ENCODE results near the gene ZMYND10.

ZMYND10 gene

GRCh38 chr3:50365842-50366220 lies 20.3 kb upstream of the ZMYND10 start:
- H3K4me3 ChIP-seq (ENCODE audit: low read depth in 1 of 2, low read length in 2 of 2) = peak overlapping the region in 1 of 2 donors; percentile 75
- peaks cover 0 to 9% of the 10 kb centered on the region in 2 donors for H3K27me3 ChIP-seq (ENCODE audit: control insufficient read depth in 1 of 2, insufficient read depth in 2 of 2, low read length in 2 of 2)
- no peaks in the 10 kb centered on the region for H3K9me3 ChIP-seq (ENCODE audit: low read length)
- H3K36me3 ChIP-seq (ENCODE audit: insufficient read depth, low read length) = no peaks in the 10 kb centered on the region
- peaks cover 11% of the 10 kb centered on the region for H3K4me1 ChIP-seq (ENCODE audit: insufficient read depth, low read length)
- H3K9ac ChIP-seq (ENCODE audit: low read length) = no peak overlapping the region
- H3K27ac ChIP-seq (ENCODE audit: low read depth, low read length) = no peak overlapping the region

- Histone ChIP-seq H3K9ac (ENCODE audit: low read length) (no peak overlapping the region), H3K4me1 (ENCODE audit: insufficient read depth, low read length) (peaks cover 11% of the 10 kb centered on the region), H3K4me3 (ENCODE audit: low read depth in 1 of 2, low read length in 2 of 2) (peak overlapping the region; percentile 68 to 75), H3K27ac (ENCODE audit: low read depth, low read length) (peak overlapping the region; percentile 24), H3K36me3 (ENCODE audit: insufficient read depth, low read length) (no peaks in the 10 kb centered on the region), H3K27me3 (ENCODE audit: control insufficient read depth in 1 of 2, insufficient read depth in 2 of 2, low read length in 2 of 2) (peaks cover 0 to 9% of the 10 kb centered on the region in 2 donors), H3K9me3 (ENCODE audit: low read length) (no peaks in the 10 kb centered on the region)
Observed at GRCh38 chr3:50365080-50365841, 19.7 kb upstream of the ZMYND10 start.

- Histone ChIP-seq H3K4me3 (ENCODE audit: low read depth in 1 of 2, low read length in 2 of 2) (peak overlapping the region; percentile 50 to 54), H3K27ac (ENCODE audit: low read depth, low read length) (peak overlapping the region; percentile 52), H3K4me1 (ENCODE audit: insufficient read depth, low read length) (peaks cover 11% of the 10 kb centered on the region), H3K9ac (ENCODE audit: low read length) (no peak overlapping the region), H3K9me3 (ENCODE audit: low read length) (no peaks in the 10 kb centered on the region), H3K36me3 (ENCODE audit: insufficient read depth, low read length) (no peaks in the 10 kb centered on the region), H3K27me3 (ENCODE audit: control insufficient read depth in 1 of 2, insufficient read depth in 2 of 2, low read length in 2 of 2) (peaks cover 0 to 3% of the 10 kb centered on the region in 2 donors)
Observed at GRCh38 chr3:50364573-50365079, 19.1 kb upstream of the ZMYND10 start.

GRCh38 chr3:50359760-50360110 lies 14.2 kb upstream of the ZMYND10 start:
- no peaks in the 10 kb centered on the region for H3K27me3 ChIP-seq (ENCODE audit: control insufficient read depth in 1 of 2, insufficient read depth in 2 of 2, low read length in 2 of 2)
- peaks cover 34% of the 10 kb centered on the region for H3K36me3 ChIP-seq (ENCODE audit: insufficient read depth, low read length)
- H3K4me1 ChIP-seq (ENCODE audit: insufficient read depth, low read length) = peaks cover 39% of the 10 kb centered on the region
- peak overlapping the region in 1 of 2 donors; percentile 94 for H3K4me3 ChIP-seq (ENCODE audit: low read depth in 1 of 2, low read length in 2 of 2)
- H3K9me3 ChIP-seq (ENCODE audit: low read length) = no peaks in the 10 kb centered on the region
- H3K9ac ChIP-seq (ENCODE audit: low read length) = no peak overlapping the region
- no peak overlapping the region for H3K27ac ChIP-seq (ENCODE audit: low read depth, low read length)

GRCh38 chr3:50358911-50359759 lies 13.6 kb upstream of the ZMYND10 start, which contains the start of gene TMEM115:
Gene TMEM115, minus strand, starts transcription at chr3:50359521. Its CDS starts 458 bp downstream, at chr3:50359063.
- Histone ChIP-seq H3K9me3 (ENCODE audit: low read length) (no peaks in the 10 kb centered on the region), H3K4me1 (ENCODE audit: insufficient read depth, low read length) (peaks cover 35% of the 10 kb centered on the region), H3K27me3 (ENCODE audit: control insufficient read depth in 1 of 2, insufficient read depth in 2 of 2, low read length in 2 of 2) (no peaks in the 10 kb centered on the region), H3K36me3 (ENCODE audit: insufficient read depth, low read length) (peaks cover 40% of the 10 kb centered on the region), H3K27ac (ENCODE audit: low read depth, low read length) (peak within 1 kb of the TSS; percentile 67), H3K9ac (ENCODE audit: low read length) (peak within 1 kb of the TSS; percentile 95), H3K4me3 (ENCODE audit: low read depth in 1 of 2, low read length in 2 of 2) (peak within 1 kb of the TSS; percentile 94 to 96)

- Histone ChIP-seq H3K27ac (ENCODE audit: low read depth, low read length) (peak overlapping the region; percentile 67), H3K27me3 (ENCODE audit: control insufficient read depth in 1 of 2, insufficient read depth in 2 of 2, low read length in 2 of 2) (no peaks in the 10 kb centered on the region), H3K4me3 (ENCODE audit: low read depth in 1 of 2, low read length in 2 of 2) (peak overlapping the region; percentile 94 to 96), H3K9ac (ENCODE audit: low read length) (peak overlapping the region; percentile 95), H3K36me3 (ENCODE audit: insufficient read depth, low read length) (peaks cover 47% of the 10 kb centered on the region), H3K9me3 (ENCODE audit: low read length) (no peaks in the 10 kb centered on the region), H3K4me1 (ENCODE audit: insufficient read depth, low read length) (peaks cover 34% of the 10 kb centered on the region)
Observed at GRCh38 chr3:50358355-50358910, 12.9 kb upstream of the ZMYND10 start.

GRCh38 chr3:50357481-50357880 lies 11.9 kb upstream of the ZMYND10 start:
- Histone ChIP-seq H3K27ac (ENCODE audit: low read depth, low read length) (no peak overlapping the region), H3K9ac (ENCODE audit: low read length) (peak overlapping the region; percentile 95), H3K9me3 (ENCODE audit: low read length) (no peaks in the 10 kb centered on the region), H3K4me1 (ENCODE audit: insufficient read depth, low read length) (peaks cover 34% of the 10 kb centered on the region), H3K27me3 (ENCODE audit: control insufficient read depth in 1 of 2, insufficient read depth in 2 of 2, low read length in 2 of 2) (no peaks in the 10 kb centered on the region), H3K36me3 (ENCODE audit: insufficient read depth, low read length) (peaks cover 53% of the 10 kb centered on the region), H3K4me3 (ENCODE audit: low read depth in 1 of 2, low read length in 2 of 2) (peak overlapping the region; percentile 94 to 96)

GRCh38 chr3:50356553-50356952 lies 11.0 kb upstream of the ZMYND10 start:
- peak overlapping the region in 1 of 2 donors; percentile 94 for H3K4me3 ChIP-seq (ENCODE audit: low read depth in 1 of 2, low read length in 2 of 2)
- no peaks in the 10 kb centered on the region for H3K9me3 ChIP-seq (ENCODE audit: low read length)
- peaks cover 36% of the 10 kb centered on the region for H3K4me1 ChIP-seq (ENCODE audit: insufficient read depth, low read length)
- H3K9ac ChIP-seq (ENCODE audit: low read length) = peak overlapping the region; percentile 95
- H3K36me3 ChIP-seq (ENCODE audit: insufficient read depth, low read length) = peaks cover 53% of the 10 kb centered on the region
- no peak overlapping the region for H3K27ac ChIP-seq (ENCODE audit: low read depth, low read length)
- H3K27me3 ChIP-seq (ENCODE audit: control insufficient read depth in 1 of 2, insufficient read depth in 2 of 2, low read length in 2 of 2) = no peaks in the 10 kb centered on the region

- Histone ChIP-seq H3K9me3 (ENCODE audit: low read length) (no peaks in the 10 kb centered on the region), H3K27ac (ENCODE audit: low read depth, low read length) (no peak overlapping the region), H3K36me3 (ENCODE audit: insufficient read depth, low read length) (peaks cover 53% of the 10 kb centered on the region), H3K9ac (ENCODE audit: low read length) (peak overlapping the region; percentile 95), H3K4me1 (ENCODE audit: insufficient read depth, low read length) (peaks cover 41% of the 10 kb centered on the region), H3K27me3 (ENCODE audit: control insufficient read depth in 1 of 2, insufficient read depth in 2 of 2, low read length in 2 of 2) (no peaks in the 10 kb centered on the region), H3K4me3 (ENCODE audit: low read depth in 1 of 2, low read length in 2 of 2) (peak overlapping the region in 1 of 2 donors; percentile 94)
Observed at GRCh38 chr3:50355829-50356552, 10.5 kb upstream of the ZMYND10 start.

GRCh38 chr3:50354850-50355249 lies 9.3 kb upstream of the ZMYND10 start:
- peaks cover 47% of the 10 kb centered on the region for H3K4me1 ChIP-seq (ENCODE audit: insufficient read depth, low read length)
- no peak overlapping the region for H3K9ac ChIP-seq (ENCODE audit: low read length)
- no peaks in the 10 kb centered on the region for H3K9me3 ChIP-seq (ENCODE audit: low read length)
- H3K27ac ChIP-seq (ENCODE audit: low read depth, low read length) = no peak overlapping the region
- no peaks in the 10 kb centered on the region for H3K27me3 ChIP-seq (ENCODE audit: control insufficient read depth in 1 of 2, insufficient read depth in 2 of 2, low read length in 2 of 2)
- peaks cover 53% of the 10 kb centered on the region for H3K36me3 ChIP-seq (ENCODE audit: insufficient read depth, low read length)
- no peak overlapping the region for H3K4me3 ChIP-seq (ENCODE audit: low read depth in 1 of 2, low read length in 2 of 2)
